GM19240 (cell line): ENCODE measurements around the gene PCDHB8.
"Not testable (repeated sequence)": the region's sequence is repeated elsewhere in the genome, so short reads cannot be mapped to it uniquely, and the experiment has no call there.

Experiments used
- DNase-seq: peaks from one replicate; pipeline ENCODE4 v3.0.0; 2011; ENCODE audit warnings: low spot score; ENCODE audit not compliant: insufficient read length

The PCDHB8 gene

DNA sequence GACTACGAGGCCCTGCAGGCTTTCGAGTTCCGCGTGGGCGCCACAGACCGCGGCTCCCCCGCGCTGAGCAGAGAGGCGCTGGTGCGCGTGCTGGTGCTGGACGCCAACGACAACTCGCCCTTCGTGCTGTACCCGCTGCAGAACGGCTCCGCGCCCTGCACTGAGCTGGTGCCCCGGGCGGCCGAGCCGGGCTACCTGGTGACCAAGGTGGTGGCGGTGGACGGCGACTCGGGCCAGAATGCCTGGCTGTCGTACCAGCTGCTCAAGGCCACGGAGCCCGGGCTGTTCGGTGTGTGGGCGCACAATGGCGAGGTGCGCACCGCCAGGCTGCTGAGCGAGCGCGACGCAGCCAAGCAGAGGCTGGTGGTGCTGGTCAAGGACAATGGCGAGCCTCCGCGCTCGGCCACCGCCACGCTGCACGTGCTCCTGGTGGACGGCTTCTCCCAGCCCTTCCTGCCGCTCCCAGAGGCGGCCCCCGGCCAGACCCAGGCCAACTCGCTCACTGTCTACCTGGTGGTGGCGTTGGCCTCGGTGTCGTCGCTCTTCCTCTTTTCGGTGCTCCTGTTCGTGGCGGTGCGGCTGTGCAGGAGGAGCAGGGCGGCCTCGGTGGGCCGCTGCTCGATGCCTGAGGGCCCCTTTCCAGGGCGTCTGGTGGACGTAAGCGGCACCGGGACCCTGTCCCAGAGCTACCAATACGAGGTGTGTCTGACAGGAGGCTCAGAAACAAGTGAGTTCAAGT is 6.7 kb downstream of the PCDHB8 start:
- not testable (repeated sequence) for DNase-seq

DNA sequence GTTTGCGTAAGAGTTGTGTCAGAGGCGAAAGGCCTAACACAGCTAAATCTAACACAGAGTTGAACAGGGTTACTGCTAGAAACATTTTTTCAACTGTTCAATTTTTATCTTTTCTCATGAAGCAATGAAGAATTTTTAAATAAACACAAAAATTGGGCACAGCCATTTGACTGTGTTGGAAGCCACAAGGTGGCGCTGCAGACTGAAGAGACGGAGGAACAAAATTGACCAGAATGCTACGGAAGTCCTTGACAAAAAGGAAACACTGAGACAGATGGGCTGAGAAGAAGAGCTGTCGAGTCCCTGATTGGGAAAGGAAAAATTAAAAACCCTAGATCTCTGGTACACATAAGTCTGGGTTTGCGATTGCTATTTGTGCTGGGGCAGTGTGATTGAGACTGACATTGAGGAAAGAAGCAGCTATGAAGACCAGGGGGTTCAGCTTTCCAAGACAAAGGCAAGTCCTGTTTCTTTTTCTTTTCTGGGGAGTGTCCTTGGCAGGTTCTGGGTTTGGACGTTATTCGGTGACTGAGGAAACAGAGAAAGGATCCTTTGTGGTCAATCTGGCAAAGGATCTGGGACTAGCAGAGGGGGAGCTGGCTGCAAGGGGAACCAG is 9.4 kb downstream of the PCDHB8 start, which contains the start of gene PCDHB9:
TSS of gene PCDHB9 (plus strand) at position 265 of the 616 bp plus-strand sequence. CDS start at position 423, 158 bp downstream.
- no peak for DNase-seq

GRCh38 chr5:141188682-141189081 is 11.1 kb downstream of the PCDHB8 start:
- not testable (repeated sequence) for DNase-seq

GRCh38 chr5:141189131-141189530 is 11.5 kb downstream of the PCDHB8 start:
- DNase-seq, result not testable (repeated sequence)

DNA sequence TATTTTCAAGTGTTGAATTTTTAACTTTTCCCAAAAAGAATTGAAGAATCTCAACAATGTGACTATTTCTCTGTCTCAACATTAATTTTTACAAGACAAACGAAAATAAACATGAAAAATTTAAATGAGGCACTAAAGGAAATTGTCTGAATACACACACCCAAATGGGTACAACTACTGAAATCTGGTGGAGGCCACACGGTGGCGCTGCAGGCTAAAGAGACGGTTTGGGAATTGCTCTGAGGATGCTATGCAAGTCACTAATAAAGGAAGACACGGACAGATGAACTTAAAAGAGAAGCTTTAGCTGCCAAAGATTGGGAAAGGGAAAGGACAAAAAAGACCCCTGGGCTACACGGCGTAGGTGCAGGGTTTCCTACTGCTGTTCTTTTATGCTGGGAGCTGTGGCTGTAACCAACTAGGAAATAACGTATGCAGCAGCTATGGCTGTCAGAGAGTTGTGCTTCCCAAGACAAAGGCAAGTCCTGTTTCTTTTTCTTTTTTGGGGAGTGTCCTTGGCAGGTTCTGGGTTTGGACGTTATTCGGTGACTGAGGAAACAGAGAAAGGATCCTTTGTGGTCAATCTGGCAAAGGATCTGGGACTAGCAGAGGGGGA is 14.6 kb downstream of the PCDHB8 start, which contains the start of gene PCDHB10:
TSS of gene PCDHB10 (plus strand) at position 244 of the 616 bp plus-strand sequence. CDS start at position 444, 200 bp downstream.
- DNase-seq, result no peak

GRCh38 chr5:141194332-141194731 is 16.7 kb downstream of the PCDHB8 start:
- not testable (repeated sequence) for DNase-seq

GRCh38 chr5:141196363-141196762 is 18.8 kb downstream of the PCDHB8 start:
- DNase-seq, result no peak

GRCh38 chr5:141199359-141200235 is 22.0 kb downstream of the PCDHB8 start, which contains the start of gene PCDHB11:
Gene PCDHB11, plus strand, starts transcription at chr5:141199627. Its CDS starts 148 bp downstream, at chr5:141199775.
- no peak for DNase-seq

GRCh38 chr5:141201126-141201525 is 23.5 kb downstream of the PCDHB8 start:
- DNase-seq, result not testable (repeated sequence)

GRCh38 chr5:141201646-141202045 is 24.1 kb downstream of the PCDHB8 start:
- not testable (repeated sequence) for DNase-seq

- DNase-seq, result no peak
Measured at GRCh38 chr5:141208478-141208877, 30.9 kb downstream of the PCDHB8 start, which contains the start of gene PCDHB12. Gene PCDHB12, plus strand, starts transcription at chr5:141208719. Its CDS starts 189 bp downstream, at chr5:141208908.

DNA sequence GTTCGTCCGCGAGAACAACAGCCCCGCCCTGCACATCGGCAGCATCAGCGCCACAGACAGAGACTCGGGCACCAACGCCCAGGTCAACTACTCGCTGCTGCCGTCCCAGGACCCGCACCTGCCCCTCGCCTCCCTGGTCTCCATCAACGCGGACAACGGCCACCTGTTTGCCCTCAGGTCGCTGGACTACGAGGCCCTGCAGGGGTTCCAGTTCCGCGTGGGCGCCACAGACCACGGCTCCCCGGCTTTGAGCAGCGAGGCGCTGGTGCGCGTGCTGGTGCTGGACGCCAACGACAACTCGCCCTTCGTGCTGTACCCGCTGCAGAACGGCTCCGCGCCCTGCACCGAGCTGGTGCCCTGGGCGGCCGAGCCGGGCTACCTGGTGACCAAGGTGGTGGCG is 32.7 kb downstream of the PCDHB8 start:
- DNase-seq, result not testable (repeated sequence)

GRCh38 chr5:141210849-141211248 is 33.3 kb downstream of the PCDHB8 start:
- DNase-seq, result not testable (repeated sequence)

DNA sequence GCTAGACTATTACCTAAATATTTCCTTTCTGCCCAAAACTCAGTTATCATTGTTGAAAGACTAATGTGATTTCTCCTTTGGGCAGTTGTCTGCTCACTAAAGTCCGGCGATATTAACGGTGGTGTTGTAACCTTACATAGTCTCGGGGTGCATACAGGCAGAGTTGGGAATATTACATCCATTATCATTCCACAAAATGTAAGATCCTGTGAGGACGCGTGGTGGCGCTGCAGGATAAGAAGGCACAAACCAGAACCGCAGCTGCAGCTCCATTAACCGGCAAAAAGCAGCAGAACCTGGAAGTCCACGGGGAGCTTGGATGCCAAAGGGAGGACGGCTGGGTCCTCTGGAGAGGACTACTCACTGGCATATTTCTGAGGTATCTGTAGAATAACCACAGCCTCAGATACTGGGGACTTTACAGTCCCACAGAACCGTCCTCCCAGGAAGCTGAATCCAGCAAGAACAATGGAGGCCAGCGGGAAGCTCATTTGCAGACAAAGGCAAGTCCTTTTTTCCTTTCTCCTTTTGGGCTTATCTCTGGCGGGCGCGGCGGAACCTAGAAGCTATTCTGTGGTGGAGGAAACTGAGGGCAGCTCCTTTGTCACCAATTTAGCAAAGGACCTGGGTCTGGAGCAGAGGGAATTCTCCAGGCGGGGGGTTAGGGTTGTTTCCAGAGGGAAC is 36.2 kb downstream of the PCDHB8 start, which contains the start of gene PCDHB13:
TSS of gene PCDHB13 (plus strand) at position 264 of the 684 bp plus-strand sequence. CDS start at position 469, 205 bp downstream.
- not testable (repeated sequence) for DNase-seq

DNA sequence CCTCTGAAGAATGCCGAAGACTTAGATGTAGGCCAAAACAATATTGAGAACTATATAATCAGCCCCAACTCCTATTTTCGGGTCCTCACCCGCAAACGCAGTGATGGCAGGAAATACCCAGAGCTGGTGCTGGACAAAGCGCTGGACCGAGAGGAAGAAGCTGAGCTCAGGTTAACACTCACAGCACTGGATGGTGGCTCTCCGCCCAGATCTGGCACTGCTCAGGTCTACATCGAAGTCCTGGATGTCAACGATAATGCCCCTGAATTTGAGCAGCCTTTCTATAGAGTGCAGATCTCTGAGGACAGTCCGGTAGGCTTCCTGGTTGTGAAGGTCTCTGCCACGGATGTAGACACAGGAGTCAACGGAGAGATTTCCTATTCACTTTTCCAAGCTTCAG is 37.0 kb downstream of the PCDHB8 start:
- not testable (repeated sequence) for DNase-seq

GRCh38 chr5:141215504-141215903 is 37.9 kb downstream of the PCDHB8 start:
- not testable (repeated sequence) for DNase-seq

GRCh38 chr5:141216035-141216434 is 38.4 kb downstream of the PCDHB8 start:
- DNase-seq, result not testable (repeated sequence)

GRCh38 chr5:141223112-141223783 is 45.7 kb downstream of the PCDHB8 start, which contains the start of gene PCDHB14:
Gene PCDHB14, plus strand, starts transcription at chr5:141223343. Its CDS starts 163 bp downstream, at chr5:141223506.
- no peak for DNase-seq

- DNase-seq, result not testable (repeated sequence)
Measured at GRCh38 chr5:141224844-141225243, 47.3 kb downstream of the PCDHB8 start.
